ENCODE data around the gene DYSF. TPM values are rescaled to one million over a fixed set of nuclear protein-coding genes. Genes with fewer than 3 reads are reported as not detected.

DYSF gene
- polyA plus RNA-seq, 1 donor, result 146 TPM

GRCh38 chr2:71614976-71615766, 161.8 kb downstream of the DYSF start:
- no peak for DNase-seq (ENCODE audit: low read depth)

GRCh38 chr2:71615767-71616730, 162.7 kb downstream of the DYSF start:
- no peak for DNase-seq (ENCODE audit: low read depth)

GRCh38 chr2:71617266-71617665, 163.9 kb downstream of the DYSF start:
- no peak for DNase-seq (ENCODE audit: low read depth)

- DNase-seq (ENCODE audit: low read depth), result no peak
Measured at GRCh38 chr2:71618327-71619113, 165.2 kb downstream of the DYSF start.

GRCh38 chr2:71619230-71619741, 165.9 kb downstream of the DYSF start:
- DNase-seq (ENCODE audit: low read depth), result no peak

- no peak for DNase-seq (ENCODE audit: low read depth)
Measured at GRCh38 chr2:71620116-71620515, 166.8 kb downstream of the DYSF start.

GRCh38 chr2:71620851-71621251, 167.5 kb downstream of the DYSF start:
- DNase-seq (ENCODE audit: low read depth), result no peak

- no peak for DNase-seq (ENCODE audit: low read depth)
Measured at GRCh38 chr2:71629273-71629672, 175.9 kb downstream of the DYSF start.

GRCh38 chr2:71629771-71630453, 176.6 kb downstream of the DYSF start:
- no peak for DNase-seq (ENCODE audit: low read depth)

GRCh38 chr2:71630454-71631328, 177.3 kb downstream of the DYSF start:
- DNase-seq (ENCODE audit: low read depth), result no peak

- no peak for DNase-seq (ENCODE audit: low read depth)
Measured at GRCh38 chr2:71631411-71631931, 178.1 kb downstream of the DYSF start.

GRCh38 chr2:71633086-71633485, 179.7 kb downstream of the DYSF start:
- DNase-seq (ENCODE audit: low read depth), result no peak

GRCh38 chr2:71634567-71634966, 181.2 kb downstream of the DYSF start:
- no peak for DNase-seq (ENCODE audit: low read depth)

GRCh38 chr2:71635798-71636197, 182.4 kb downstream of the DYSF start:
- no peak for DNase-seq (ENCODE audit: low read depth)

GRCh38 chr2:71637168-71637567, 183.8 kb downstream of the DYSF start:
- no peak for DNase-seq (ENCODE audit: low read depth)

GRCh38 chr2:71637736-71638135, 184.4 kb downstream of the DYSF start:
- no peak for DNase-seq (ENCODE audit: low read depth)

- no peak for DNase-seq (ENCODE audit: low read depth)
Measured at GRCh38 chr2:71639735-71640134, 186.4 kb downstream of the DYSF start.

GRCh38 chr2:71640489-71640888, 187.1 kb downstream of the DYSF start:
- no peak for DNase-seq (ENCODE audit: low read depth)

GRCh38 chr2:71643674-71644357, 190.5 kb downstream of the DYSF start:
- DNase-seq (ENCODE audit: low read depth), result no peak

All from forelimb muscle (tissue), 1 donor.